ENCODE measurements around the gene DDRGK1. TPM values are rescaled to one million over a fixed set of nuclear protein-coding genes. Genes with fewer than 3 reads are reported as not detected.

Gene DDRGK1
- total and polyA plus RNA-seq, 4 donors = 16.8 to 72.4 (median 48.5) TPM

DNA sequence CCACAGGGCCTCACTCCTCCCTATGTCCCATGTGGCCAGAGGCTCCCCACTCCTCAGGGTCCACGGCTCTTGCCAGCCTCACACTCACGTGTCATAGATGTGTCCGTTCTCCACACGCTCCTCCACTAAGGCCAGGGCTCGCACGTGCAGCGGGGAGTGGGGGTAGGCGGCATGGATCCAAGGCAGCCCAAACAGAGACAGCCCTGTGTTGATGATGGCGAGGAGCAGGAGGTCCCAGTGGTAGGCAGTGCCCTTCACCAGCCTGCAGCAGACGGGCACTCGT is 24.2 kb upstream of the DDRGK1 start:
- H3K4me1 ChIP-seq (ENCODE audit: control insufficient read depth in 4 of 4, insufficient read depth in 4 of 4, low read length in 3 of 4) = no peaks in the 10 kb centered on the region
- no peaks in the 10 kb centered on the region for H3K9me3 ChIP-seq (ENCODE audit: control insufficient read depth in 4 of 4, low read length in 3 of 4)
- no peak for DNase-seq (ENCODE audit: low spot score)
- H3K36me3 ChIP-seq (ENCODE audit: control insufficient read depth in 4 of 4, insufficient read depth in 3 of 4, low read depth in 1 of 4, low read length in 3 of 4) = peaks cover 0 to under 1% (median under 1%) of the 10 kb centered on the region in 4 donors
- H3K27ac ChIP-seq (ENCODE audit: low read depth in 1 of 2, low read length in 2 of 2) = no peak overlapping the region
- TF ChIP-seq HNF4A (conservative IDR thresholded peaks at IDR 0.05) = no peak
- no peak for TF ChIP-seq YY1 (IDR thresholded peaks at IDR 0.05)
- H3K9ac ChIP-seq (ENCODE audit: low read depth in 1 of 2, low read length in 2 of 2) = no peak overlapping the region
- 92% methylated on average over 11 of the region's 11 CpGs for WGBS
- H3K4me3 ChIP-seq (ENCODE audit: low read depth in 1 of 3, low read length in 3 of 3) = no peak overlapping the region
- no peaks in the 10 kb centered on the region for H3K27me3 ChIP-seq (ENCODE audit: control insufficient read depth in 4 of 4, insufficient read depth in 4 of 4, low read length in 3 of 4)

DNA sequence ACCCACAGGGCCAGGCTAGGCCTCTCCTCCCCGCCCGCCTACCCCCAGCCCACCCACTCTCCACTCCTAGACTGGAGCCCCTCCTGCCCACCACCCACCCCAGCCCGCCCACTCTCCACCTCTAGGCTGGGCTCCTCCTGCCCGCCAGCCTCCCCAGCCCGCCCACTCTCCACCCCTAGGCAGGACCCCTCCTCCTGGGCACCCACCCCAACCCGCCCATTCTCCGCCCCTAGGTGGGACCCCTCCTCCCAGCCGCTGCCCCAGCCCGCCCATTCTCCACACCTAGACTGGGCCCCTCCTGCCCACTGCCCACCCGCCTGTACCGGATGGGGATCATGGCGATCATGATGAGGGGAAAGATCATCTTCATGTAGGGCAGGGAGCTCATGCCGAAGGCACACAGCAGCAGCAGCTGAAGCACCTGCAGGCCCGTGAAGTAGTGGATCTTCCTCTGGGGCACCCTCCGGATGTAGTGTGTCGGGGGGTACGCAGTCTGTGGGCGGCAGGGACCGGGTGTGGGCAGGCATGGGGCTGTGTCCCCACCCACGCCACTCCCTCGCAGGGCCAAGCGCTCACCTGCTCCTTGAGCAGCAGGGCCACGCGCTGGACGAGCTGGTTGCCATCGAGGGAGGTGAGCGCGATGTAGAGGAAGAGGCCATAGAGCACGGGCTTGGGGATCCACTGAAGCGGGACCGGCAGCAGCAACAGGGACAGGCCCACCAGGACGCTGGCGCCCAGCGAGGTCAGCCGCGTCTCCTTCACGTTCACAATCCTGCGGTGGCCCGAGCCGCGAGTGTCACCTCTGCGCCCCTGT is 23.7 kb upstream of the DDRGK1 start:
- H3K27me3 ChIP-seq (ENCODE audit: control insufficient read depth in 4 of 4, insufficient read depth in 4 of 4, low read length in 3 of 4) = no peaks in the 10 kb centered on the region
- no peak for DNase-seq (ENCODE audit: low spot score)
- TF ChIP-seq RAD21 (IDR thresholded peaks at IDR 0.05) (no peak), HNF4G (IDR thresholded peaks at IDR 0.05) (no peak), FOXA2 (IDR thresholded peaks at IDR 0.05) (no peak), HNF4A (conservative IDR thresholded peaks at IDR 0.05) (no peak), RXRA (IDR thresholded peaks at IDR 0.05) (no peak), FOXA1 (IDR thresholded peaks at IDR 0.05) (no peak), YY1 (IDR thresholded peaks at IDR 0.05) (no peak), NR2F2 (IDR thresholded peaks at IDR 0.05) (no peak), TAF1 (conservative IDR thresholded peaks at IDR 0.05) (no peak), SP1 (IDR thresholded peaks at IDR 0.05) (no peak), JUND (IDR thresholded peaks at IDR 0.05) (no peak), EGR1 (IDR thresholded peaks at IDR 0.05; ENCODE audit: low read depth in 2 of 2) (no peak)
- TF ChIP-seq, protein P1, sequence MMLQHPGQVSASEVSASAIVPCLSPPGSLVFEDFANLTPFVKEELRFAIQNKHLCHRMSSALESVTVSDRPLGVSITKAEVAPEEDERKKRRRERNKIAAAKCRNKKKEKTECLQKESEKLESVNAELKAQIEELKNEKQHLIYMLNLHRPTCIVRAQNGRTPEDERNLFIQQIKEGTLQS (IDR thresholded peaks at IDR 0.05) = no peak
- TF ChIP-seq, protein P2, sequence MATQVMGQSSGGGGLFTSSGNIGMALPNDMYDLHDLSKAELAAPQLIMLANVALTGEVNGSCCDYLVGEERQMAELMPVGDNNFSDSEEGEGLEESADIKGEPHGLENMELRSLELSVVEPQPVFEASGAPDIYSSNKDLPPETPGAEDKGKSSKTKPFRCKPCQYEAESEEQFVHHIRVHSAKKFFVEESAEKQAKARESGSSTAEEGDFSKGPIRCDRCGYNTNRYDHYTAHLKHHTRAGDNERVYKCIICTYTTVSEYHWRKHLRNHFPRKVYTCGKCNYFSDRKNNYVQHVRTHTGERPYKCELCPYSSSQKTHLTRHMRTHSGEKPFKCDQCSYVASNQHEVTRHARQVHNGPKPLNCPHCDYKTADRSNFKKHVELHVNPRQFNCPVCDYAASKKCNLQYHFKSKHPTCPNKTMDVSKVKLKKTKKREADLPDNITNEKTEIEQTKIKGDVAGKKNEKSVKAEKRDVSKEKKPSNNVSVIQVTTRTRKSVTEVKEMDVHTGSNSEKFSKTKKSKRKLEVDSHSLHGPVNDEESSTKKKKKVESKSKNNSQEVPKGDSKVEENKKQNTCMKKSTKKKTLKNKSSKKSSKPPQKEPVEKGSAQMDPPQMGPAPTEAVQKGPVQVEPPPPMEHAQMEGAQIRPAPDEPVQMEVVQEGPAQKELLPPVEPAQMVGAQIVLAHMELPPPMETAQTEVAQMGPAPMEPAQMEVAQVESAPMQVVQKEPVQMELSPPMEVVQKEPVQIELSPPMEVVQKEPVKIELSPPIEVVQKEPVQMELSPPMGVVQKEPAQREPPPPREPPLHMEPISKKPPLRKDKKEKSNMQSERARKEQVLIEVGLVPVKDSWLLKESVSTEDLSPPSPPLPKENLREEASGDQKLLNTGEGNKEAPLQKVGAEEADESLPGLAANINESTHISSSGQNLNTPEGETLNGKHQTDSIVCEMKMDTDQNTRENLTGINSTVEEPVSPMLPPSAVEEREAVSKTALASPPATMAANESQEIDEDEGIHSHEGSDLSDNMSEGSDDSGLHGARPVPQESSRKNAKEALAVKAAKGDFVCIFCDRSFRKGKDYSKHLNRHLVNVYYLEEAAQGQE (IDR thresholded peaks at IDR 0.05) = no peak
- TF ChIP-seq, protein P3, sequence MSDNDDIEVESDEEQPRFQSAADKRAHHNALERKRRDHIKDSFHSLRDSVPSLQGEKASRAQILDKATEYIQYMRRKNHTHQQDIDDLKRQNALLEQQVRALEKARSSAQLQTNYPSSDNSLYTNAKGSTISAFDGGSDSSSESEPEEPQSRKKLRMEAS (IDR thresholded peaks at IDR 0.05) = no peak
- TF ChIP-seq, protein P4, sequence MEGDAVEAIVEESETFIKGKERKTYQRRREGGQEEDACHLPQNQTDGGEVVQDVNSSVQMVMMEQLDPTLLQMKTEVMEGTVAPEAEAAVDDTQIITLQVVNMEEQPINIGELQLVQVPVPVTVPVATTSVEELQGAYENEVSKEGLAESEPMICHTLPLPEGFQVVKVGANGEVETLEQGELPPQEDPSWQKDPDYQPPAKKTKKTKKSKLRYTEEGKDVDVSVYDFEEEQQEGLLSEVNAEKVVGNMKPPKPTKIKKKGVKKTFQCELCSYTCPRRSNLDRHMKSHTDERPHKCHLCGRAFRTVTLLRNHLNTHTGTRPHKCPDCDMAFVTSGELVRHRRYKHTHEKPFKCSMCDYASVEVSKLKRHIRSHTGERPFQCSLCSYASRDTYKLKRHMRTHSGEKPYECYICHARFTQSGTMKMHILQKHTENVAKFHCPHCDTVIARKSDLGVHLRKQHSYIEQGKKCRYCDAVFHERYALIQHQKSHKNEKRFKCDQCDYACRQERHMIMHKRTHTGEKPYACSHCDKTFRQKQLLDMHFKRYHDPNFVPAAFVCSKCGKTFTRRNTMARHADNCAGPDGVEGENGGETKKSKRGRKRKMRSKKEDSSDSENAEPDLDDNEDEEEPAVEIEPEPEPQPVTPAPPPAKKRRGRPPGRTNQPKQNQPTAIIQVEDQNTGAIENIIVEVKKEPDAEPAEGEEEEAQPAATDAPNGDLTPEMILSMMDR (IDR thresholded peaks at IDR 0.05; ENCODE audit: low read depth, low read length, missing input control) = no peak
- TF ChIP-seq, protein P5, sequence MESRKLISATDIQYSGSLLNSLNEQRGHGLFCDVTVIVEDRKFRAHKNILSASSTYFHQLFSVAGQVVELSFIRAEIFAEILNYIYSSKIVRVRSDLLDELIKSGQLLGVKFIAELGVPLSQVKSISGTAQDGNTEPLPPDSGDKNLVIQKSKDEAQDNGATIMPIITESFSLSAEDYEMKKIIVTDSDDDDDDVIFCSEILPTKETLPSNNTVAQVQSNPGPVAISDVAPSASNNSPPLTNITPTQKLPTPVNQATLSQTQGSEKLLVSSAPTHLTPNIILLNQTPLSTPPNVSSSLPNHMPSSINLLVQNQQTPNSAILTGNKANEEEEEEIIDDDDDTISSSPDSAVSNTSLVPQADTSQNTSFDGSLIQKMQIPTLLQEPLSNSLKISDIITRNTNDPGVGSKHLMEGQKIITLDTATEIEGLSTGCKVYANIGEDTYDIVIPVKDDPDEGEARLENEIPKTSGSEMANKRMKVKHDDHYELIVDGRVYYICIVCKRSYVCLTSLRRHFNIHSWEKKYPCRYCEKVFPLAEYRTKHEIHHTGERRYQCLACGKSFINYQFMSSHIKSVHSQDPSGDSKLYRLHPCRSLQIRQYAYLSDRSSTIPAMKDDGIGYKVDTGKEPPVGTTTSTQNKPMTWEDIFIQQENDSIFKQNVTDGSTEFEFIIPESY (IDR thresholded peaks at IDR 0.05) = no peak
- WGBS = 91% methylated on average over 42 of the region's 42 CpGs
- H3K4me3 ChIP-seq (ENCODE audit: low read depth in 1 of 3, low read length in 3 of 3) = no peak overlapping the region
- no peaks in the 10 kb centered on the region for H3K9me3 ChIP-seq (ENCODE audit: control insufficient read depth in 4 of 4, low read length in 3 of 4)
- no peak overlapping the region for H3K9ac ChIP-seq (ENCODE audit: low read depth in 1 of 2, low read length in 2 of 2)
- H3K4me1 ChIP-seq (ENCODE audit: control insufficient read depth in 4 of 4, insufficient read depth in 4 of 4, low read length in 3 of 4) = no peaks in the 10 kb centered on the region
- H3K27ac ChIP-seq (ENCODE audit: low read depth in 1 of 2, low read length in 2 of 2) = no peak overlapping the region
- H3K36me3 ChIP-seq (ENCODE audit: control insufficient read depth in 4 of 4, insufficient read depth in 3 of 4, low read depth in 1 of 4, low read length in 3 of 4) = peaks cover 0 to 2% (median 2%) of the 10 kb centered on the region in 4 donors

Measured in liver (tissue), 9 donors.